Activated T-helper 9 cell treated with anti-CD3 and anti-CD28 coated beads, Interleukin-2, amount 50 U/mL, for 16 hours (primary cell): ENCODE results near the gene IL13RA2.

Source experiments
- DNase-seq: peaks from one replicate; pipeline ENCODE4 v3.0.0-alpha.2; 2020; ENCODE audit warnings: low read depth

IL13RA2 gene

DNA sequence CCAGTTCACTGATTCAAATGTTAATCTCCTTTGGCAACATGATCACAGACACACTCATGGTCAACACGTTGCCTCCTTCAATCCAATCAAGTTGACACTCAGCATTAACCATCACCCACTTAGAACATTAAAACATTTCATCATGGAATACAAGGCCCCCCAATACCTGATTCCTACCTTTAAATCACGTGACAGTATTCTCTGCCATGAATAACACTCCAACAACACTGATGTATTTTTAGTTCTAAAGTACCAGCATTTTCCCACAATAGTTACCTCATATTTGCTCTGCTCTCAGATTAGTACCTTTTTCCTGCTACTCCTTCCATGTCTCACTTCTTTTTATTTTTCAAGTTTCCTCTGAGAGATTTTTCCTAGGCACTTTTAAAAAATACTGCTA, 19.6 kb downstream of the IL13RA2 start:
- DNase-seq: no peak

DNA sequence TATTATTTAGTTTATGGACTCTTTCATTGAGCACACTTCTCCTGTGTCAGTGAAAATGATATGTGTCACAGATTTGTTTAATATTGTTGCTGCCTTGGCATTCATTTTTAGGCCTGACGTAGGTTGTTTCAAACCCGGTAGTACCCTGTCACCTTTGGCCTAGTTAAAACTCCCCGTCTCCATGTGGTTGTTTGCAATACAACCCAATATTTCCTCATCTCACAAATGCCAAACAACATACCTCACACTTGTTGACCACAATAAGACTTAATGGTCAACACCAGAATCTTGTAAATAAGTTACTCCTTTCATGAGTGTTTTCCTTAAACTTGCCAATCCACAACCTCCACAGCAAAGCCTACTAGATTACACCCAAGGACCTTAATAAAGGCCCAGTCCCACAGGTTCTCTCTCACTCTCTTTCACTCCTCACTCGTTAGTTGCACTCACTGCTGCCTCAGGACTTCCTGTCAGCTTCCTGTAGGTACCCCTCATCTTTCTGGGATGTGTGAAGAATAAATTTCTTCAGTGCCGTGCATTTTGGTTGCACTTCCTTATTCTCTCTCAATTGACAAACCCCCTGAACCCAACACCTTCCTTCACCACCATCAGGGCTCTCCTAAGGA, 31.3 kb downstream of the IL13RA2 start:
- DNase-seq: no peak

DNA sequence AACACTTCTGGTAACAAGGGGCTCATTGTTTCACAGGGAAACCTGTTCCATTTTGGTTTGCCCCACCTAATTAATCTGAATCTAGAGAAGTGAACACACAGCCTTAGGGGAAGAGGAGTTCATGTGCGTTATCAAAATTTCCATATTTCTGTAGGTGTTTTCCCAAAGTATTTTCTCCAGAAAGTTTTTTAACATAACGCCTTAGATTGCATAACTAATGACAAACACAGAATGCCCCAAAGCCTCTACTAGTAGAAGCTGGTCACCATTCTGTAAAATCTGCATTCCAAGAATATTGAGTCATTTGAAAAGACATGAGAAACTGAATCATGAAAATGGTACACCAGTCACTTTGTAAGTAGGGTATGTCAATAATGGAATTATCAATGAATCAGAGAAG, 41.1 kb downstream of the IL13RA2 start:
- DNase-seq: no peak

DNA sequence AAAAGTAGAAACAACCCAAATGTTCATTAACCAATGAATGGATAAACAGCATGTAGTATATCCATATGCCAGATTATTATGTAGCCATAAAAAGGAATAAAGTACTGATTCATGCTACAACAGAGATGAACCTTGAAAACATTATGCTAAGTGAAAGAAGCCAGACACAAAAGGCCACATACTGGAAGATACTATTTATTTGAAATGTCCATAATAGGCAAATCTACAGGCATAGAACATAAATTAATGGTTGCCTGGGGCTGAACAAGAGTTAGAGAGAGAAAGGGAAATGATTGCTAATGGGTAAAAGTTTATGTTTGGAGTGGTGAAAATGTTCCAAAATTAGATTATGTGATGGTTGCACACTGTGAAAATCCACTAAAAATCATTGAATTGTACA, 44.4 kb downstream of the IL13RA2 start:
- no peak for DNase-seq

DNA sequence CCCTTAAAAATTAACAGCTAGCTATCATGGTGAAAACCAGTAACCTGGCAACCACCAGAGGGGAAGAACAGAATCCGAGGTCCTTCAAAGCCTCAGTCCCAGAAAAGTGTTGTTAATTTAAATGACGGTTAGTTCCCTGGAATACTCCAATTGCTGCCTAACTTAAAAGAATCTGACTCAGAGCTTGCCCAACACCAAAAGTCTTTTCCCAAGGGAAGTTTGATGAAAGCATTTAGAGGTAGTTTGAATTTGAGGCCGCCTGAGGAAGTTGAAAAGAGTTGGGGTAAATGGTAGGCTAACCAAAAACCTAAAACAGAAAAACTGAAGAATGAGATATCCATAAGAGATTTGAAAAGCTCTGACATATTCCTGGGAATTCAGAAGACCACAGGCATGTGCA, 46.6 kb downstream of the IL13RA2 start:
- DNase-seq: no peak

DNA sequence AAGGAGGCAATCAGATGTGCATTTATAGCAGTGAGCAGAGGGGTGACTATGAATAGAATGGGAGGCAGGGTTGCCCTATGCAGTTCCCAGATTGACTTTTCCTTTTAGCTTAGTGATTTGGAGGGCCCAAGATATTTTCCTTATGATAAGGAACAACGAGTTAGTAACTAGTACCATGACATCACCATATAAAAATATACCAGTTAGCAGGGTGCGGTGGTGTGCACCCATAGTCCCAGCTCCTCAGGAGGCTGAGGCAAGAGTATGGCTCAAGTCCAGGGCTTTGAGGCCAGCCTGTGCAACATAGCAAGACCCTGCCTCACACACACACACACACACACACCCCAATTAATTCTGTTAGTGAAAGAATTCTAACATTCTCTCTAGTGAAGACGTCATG, 53.0 kb downstream of the IL13RA2 start:
- no peak for DNase-seq

DNA sequence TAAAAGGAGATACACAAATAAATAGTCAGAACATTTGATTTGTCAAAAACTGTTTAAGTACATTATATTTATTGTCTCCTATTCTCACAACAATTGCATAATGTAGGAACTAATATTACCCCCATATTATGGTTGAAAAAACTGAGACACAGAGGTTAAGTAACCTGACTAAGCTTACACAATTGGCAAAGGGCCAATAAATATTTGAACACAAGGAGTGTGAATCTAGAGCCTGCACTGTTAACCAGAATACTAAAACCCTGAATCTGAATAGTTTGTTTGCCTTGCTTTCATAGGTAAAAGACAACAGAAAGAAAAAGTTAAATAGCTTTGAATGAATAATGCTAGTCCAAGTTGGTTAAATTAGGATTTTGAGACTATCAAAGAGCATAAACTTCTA, 55.2 kb downstream of the IL13RA2 start:
- DNase-seq: no peak

DNA sequence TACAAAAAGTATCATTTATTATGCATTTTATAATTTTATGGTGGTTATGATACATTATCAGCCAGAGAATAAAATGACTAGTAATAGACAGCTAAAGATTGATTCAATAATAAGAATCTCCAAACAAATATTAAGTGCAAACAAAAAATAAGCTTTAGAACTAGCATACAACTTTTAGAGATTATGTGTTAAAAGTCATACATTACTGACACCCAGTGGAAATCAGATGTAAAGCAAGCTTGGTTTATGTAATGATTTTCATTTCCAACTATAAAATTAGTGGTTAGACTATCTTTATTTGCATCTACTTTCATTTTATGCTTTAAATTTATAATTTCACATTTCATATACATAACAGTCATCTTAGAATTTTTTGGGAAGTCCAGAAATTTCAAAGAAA, 57.7 kb downstream of the IL13RA2 start:
- DNase-seq: no peak
